H9 (cell line): ENCODE data around the gene TM4SF20. TPM values are rescaled to one million over a fixed set of nuclear protein-coding genes. Genes with fewer than 3 reads are reported as not detected.

Experiments used
- DNase-seq: peaks from one replicate; pipeline ENCODE4 v3.0.0-alpha.2; 2017
- H2AFZ ChIP-seq: one replicate; pipeline ENCODE4 v1.6.1; 2013; ENCODE audit warnings: mild to moderate bottlenecking, low read length, control low read depth, moderate library complexity
- H2AK5ac ChIP-seq: 2 replicates; pipeline ENCODE4 v1.6.1; 2013; ENCODE audit warnings: low read length, control low read depth, mixed read lengths; ENCODE audit not compliant: insufficient read length
- H2BK120ac ChIP-seq: one replicate; pipeline ENCODE4 v1.6.1; 2013; ENCODE audit warnings: low read depth, mild to moderate bottlenecking, low read length, control low read depth, inconsistent platforms; ENCODE audit not compliant: poor library complexity, severe bottlenecking
- H2BK12ac ChIP-seq: 2 replicates; pipeline ENCODE4 v1.6.1; 2013; ENCODE audit warnings: low read length, control low read depth, mixed read lengths, low read depth; ENCODE audit not compliant: insufficient read length
- H2BK15ac ChIP-seq: 2 replicates; pipeline ENCODE4 v1.6.1; 2013; ENCODE audit warnings: low read depth, low read length, control low read depth
- H2BK20ac ChIP-seq: one replicate; pipeline ENCODE4 v1.6.1; 2013; ENCODE audit warnings: low read depth, mild to moderate bottlenecking, low read length, control low read depth, inconsistent platforms; ENCODE audit not compliant: poor library complexity, severe bottlenecking
- H2BK5ac ChIP-seq: 2 replicates; pipeline ENCODE4 v1.6.1; 2013; ENCODE audit warnings: low read length, control low read depth, mixed read lengths; ENCODE audit not compliant: insufficient read length
- H3K14ac ChIP-seq: 2 replicates; pipeline ENCODE4 v1.6.1; 2013; ENCODE audit warnings: low read length, control low read depth; ENCODE audit not compliant: insufficient read depth
- H3K18ac ChIP-seq: 2 replicates; pipeline ENCODE4 v1.6.1; 2013; ENCODE audit warnings: low read depth, mild to moderate bottlenecking, mixed read lengths, low read length, control low read depth; ENCODE audit not compliant: insufficient read length
- H3K23ac ChIP-seq: 2 replicates; pipeline ENCODE4 v1.6.1; 2013; ENCODE audit warnings: low read length, control low read depth, mixed read lengths, low read depth; ENCODE audit not compliant: insufficient read length
- H3K23me2 ChIP-seq: 2 replicates; pipeline ENCODE4 v1.6.1; 2013; ENCODE audit warnings: low read depth, mild to moderate bottlenecking, mixed read lengths, low read length, control low read depth; ENCODE audit not compliant: insufficient read length, poor library complexity, severe bottlenecking
- H3K27ac ChIP-seq: 2 replicates; pipeline ENCODE4 v1.5.1; 2013; ENCODE audit warnings: low read length, control low read depth, mixed read lengths, low read depth; ENCODE audit not compliant: insufficient read length
- H3K27me3 ChIP-seq: 2 replicates; pipeline ENCODE4 v1.6.1; 2013; ENCODE audit warnings: low read length, control low read depth, inconsistent platforms; ENCODE audit not compliant: insufficient read depth
- H3K4ac ChIP-seq: 2 replicates; pipeline ENCODE4 v1.6.1; 2013; ENCODE audit warnings: low read depth, mild to moderate bottlenecking, control low read depth, inconsistent platforms, low read length, moderate library complexity
- H3K4me1 ChIP-seq: 2 replicates; pipeline ENCODE4 v1.6.1; 2013; ENCODE audit warnings: low read length, control low read depth, inconsistent platforms; ENCODE audit not compliant: insufficient read depth
- H3K4me2 ChIP-seq: 2 replicates; pipeline ENCODE4 v1.6.1; 2013; ENCODE audit warnings: low read length, control low read depth, mixed read lengths; ENCODE audit not compliant: insufficient read length, insufficient read depth
- H3K56ac ChIP-seq: 2 replicates; pipeline ENCODE4 v1.6.1; 2013; ENCODE audit warnings: low read depth, mild to moderate bottlenecking, mixed read lengths, low read length, control low read depth; ENCODE audit not compliant: insufficient read length
- H3K79me1 ChIP-seq: 2 replicates; pipeline ENCODE4 v1.6.1; 2013; ENCODE audit warnings: low read depth, mild to moderate bottlenecking, moderate library complexity, low read length, control low read depth, inconsistent platforms; ENCODE audit not compliant: insufficient read depth, poor library complexity, severe bottlenecking
- H3K79me2 ChIP-seq: 2 replicates; pipeline ENCODE4 v1.6.1; 2013; ENCODE audit warnings: low read length, control low read depth, inconsistent platforms; ENCODE audit not compliant: insufficient read depth
- H3K9ac ChIP-seq: 2 replicates; pipeline ENCODE4 v1.6.1; 2013; ENCODE audit warnings: low read length, control low read depth, mixed read lengths; ENCODE audit not compliant: insufficient read length; ENCODE audit errors: extremely low read depth
- H3K9me3 ChIP-seq: one replicate; pipeline ENCODE4 v1.6.1; 2013; ENCODE audit warnings: low read depth, low read length, inconsistent platforms; ENCODE audit not compliant: control insufficient read depth
- H3T11ph ChIP-seq: one replicate; pipeline ENCODE4 v1.6.1; 2013; ENCODE audit warnings: mild to moderate bottlenecking, low read length, control low read depth, inconsistent platforms
- H4K20me1 ChIP-seq: one replicate; pipeline ENCODE4 v1.6.1; 2013; ENCODE audit not compliant: control insufficient read depth, insufficient read length, insufficient read depth
- H4K5ac ChIP-seq: 2 replicates; pipeline ENCODE4 v1.6.1; 2013; ENCODE audit warnings: low read depth, mild to moderate bottlenecking, mixed read lengths, low read length, control low read depth; ENCODE audit not compliant: insufficient read length
- H4K8ac ChIP-seq: replicated peaks from 2 replicates; pipeline ENCODE4 v1.6.1; 2013; ENCODE audit warnings: low read length, control low read depth, mixed read lengths, low read depth; ENCODE audit not compliant: insufficient read length
- H4K91ac ChIP-seq: 2 replicates; pipeline ENCODE4 v1.6.1; 2013; ENCODE audit warnings: low read depth, mild to moderate bottlenecking, moderate library complexity, mixed read lengths, low read length, control low read depth; ENCODE audit not compliant: insufficient read length
- H3K27ac Mint-ChIP-seq, 3 experiments: 2 replicates in 2 of 3; 3 replicates in 1 of 3; pipeline ENCODE4 v1.8.0; 2020 to 2021; ENCODE audit warnings: mixed read lengths in 3 of 3, mild to moderate bottlenecking in 1 of 3, moderate library complexity in 1 of 3
- H3K27me3 Mint-ChIP-seq: 2 replicates; pipeline ENCODE4 v1.8.0; 2021; ENCODE audit warnings: low read depth, mild to moderate bottlenecking, moderate library complexity, mixed read lengths
- H3K36me3 Mint-ChIP-seq, 3 experiments: 2 replicates in 2 of 3; 3 replicates in 1 of 3; pipeline ENCODE4 v1.8.0; 2020 to 2021; ENCODE audit warnings: low read depth in 3 of 3, mixed read lengths in 3 of 3; ENCODE audit not compliant: insufficient read depth in 1 of 3
- H3K4me1 Mint-ChIP-seq, 2 experiments: 2 replicates each; pipeline ENCODE4 v1.8.0; 2020; ENCODE audit warnings: mixed read lengths in 2 of 2
- H3K4me3 Mint-ChIP-seq, 2 experiments: 2 replicates in 1 of 2; 3 replicates in 1 of 2; pipeline ENCODE4 v1.8.0; 2020 to 2021; ENCODE audit warnings: mild to moderate bottlenecking in 2 of 2, mixed read lengths in 2 of 2, moderate library complexity in 1 of 2
- H3K9me3 Mint-ChIP-seq, 2 experiments: 2 replicates in 1 of 2; 3 replicates in 1 of 2; pipeline ENCODE4 v1.8.0; 2020; ENCODE audit warnings: mild to moderate bottlenecking in 2 of 2, mixed read lengths in 2 of 2, moderate library complexity in 1 of 2
- CTCF ChIP-seq: fragments of 200-600 bp; sonication (generic); conservative IDR thresholded peaks from 3 replicates; pipeline ENCODE4 v1.8.0; 2021; ENCODE audit warnings: antibody characterized with exemption, mild to moderate bottlenecking
- WGBS: extraction: QIAGEN DNeasy Blood & Tissue Kit; methylation state at CpG from one replicate; pipeline ENCODE4 v1.1.7; 2013; ENCODE audit warnings: missing lambda C conversion rate, low lambda C conversion rate, mixed read lengths; ENCODE audit not compliant: insufficient read length; ENCODE audit errors: extremely low coverage; 5-methylcytosine and 5-hydroxymethylcytosine counted together
- total RNA-seq: library from RNA; stranded (reverse); gene quantifications from 2 replicates; pipeline ENCODE4 v1.2.1, GENCODE V29; 2021

Gene TM4SF20
- total RNA-seq, 1 experiment from 2014 or later = not detected

DNA sequence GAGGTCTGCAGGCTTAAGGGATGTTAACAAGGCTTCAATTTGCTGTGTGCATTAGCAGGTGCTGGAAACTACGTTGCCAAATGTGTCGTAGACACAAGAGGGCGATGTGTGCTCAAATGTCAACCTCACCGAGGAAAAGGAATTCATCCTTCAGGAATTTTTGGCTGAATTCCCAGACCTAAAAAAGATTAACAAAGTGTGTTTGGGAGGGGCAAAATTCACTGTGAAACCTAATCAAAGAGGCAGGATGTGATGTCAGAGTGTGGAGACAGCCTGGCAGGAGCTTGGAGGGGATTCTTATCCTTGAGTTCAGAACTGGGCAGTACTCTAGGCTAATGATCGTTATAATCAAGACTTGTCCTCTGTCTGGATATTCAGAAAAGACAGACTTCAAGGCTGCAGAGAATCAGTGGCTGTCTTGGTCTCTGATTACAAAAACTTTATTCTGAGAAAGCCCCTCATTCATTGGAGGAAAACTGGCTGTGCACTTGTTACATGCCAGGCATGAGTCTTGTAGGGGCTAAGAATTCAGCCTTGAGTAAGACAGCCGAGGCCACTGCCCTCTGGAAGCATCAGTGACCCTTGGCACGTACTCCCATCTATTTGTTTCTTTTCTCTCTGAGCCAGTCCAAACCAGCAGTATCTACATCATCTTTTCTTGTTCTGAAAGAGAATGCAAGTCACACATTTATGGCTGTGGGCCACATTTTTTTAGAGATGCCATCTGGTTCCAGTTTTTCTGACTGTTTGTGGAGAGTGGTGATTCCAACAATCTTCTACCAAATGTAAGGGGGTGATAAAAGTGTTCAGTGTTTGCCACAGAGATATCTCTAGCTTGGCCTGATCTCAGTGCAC is 27.3 kb upstream of the TM4SF20 start:
- Mint-ChIP-seq H3K4me3 (no peak overlapping the region), H3K9me3 (peaks cover 0 to 5% of the 10 kb centered on the region in 2 experiments; a peak in 1 of 5 replicates), H3K27me3 (no peaks in the 10 kb centered on the region), H3K27ac (no peak overlapping the region), H3K36me3 (peaks cover 0 to 3% (median 0%) of the 10 kb centered on the region in 3 experiments; a peak in 1 of 7 replicates), H3K4me1 (peaks cover 4 to 5% of the 10 kb centered on the region in 2 experiments; a peak in 3 of 4 replicates)
- H3K27me3 ChIP-seq = no peaks in the 10 kb centered on the region
- no peaks in the 10 kb centered on the region for H3K79me1 ChIP-seq
- no peak overlapping the region for H2BK5ac ChIP-seq
- H2BK20ac ChIP-seq = no peak overlapping the region
- no peak overlapping the region for H3K27ac ChIP-seq
- no peak overlapping the region for H3T11ph ChIP-seq
- WGBS = no CpG with 5 or more reads among the region's 7 CpGs
- H4K91ac ChIP-seq = no peak overlapping the region
- H4K8ac ChIP-seq = no peak overlapping the region
- H2BK120ac ChIP-seq = no peak overlapping the region
- H2BK12ac ChIP-seq = no peak overlapping the region
- H3K56ac ChIP-seq = no peak overlapping the region
- no peak overlapping the region for H3K9ac ChIP-seq
- no peaks in the 10 kb centered on the region for H3K23me2 ChIP-seq
- H3K4me2 ChIP-seq = no peak overlapping the region
- no peak overlapping the region for H2AK5ac ChIP-seq
- H3K14ac ChIP-seq = no peak overlapping the region
- H3K23ac ChIP-seq = no peak overlapping the region
- no peak overlapping the region for H2BK15ac ChIP-seq
- H3K9me3 ChIP-seq = no peaks in the 10 kb centered on the region
- H3K79me2 ChIP-seq = no peaks in the 10 kb centered on the region
- no peak overlapping the region for H3K18ac ChIP-seq
- TF ChIP-seq CTCF = peak; percentile 79
- no peak overlapping the region for H3K4ac ChIP-seq
- H4K20me1 ChIP-seq = no peaks in the 10 kb centered on the region
- DNase-seq = peak; percentile 72
- H4K5ac ChIP-seq = no peak overlapping the region
- H2AFZ ChIP-seq = no peak overlapping the region
- no peaks in the 10 kb centered on the region for H3K4me1 ChIP-seq
